HG03095 (cell line): Measurements from ENCODE around the gene GUCA1C.

Experiments
- ATAC-seq: cut with Tn5 transposase; IDR thresholded peaks from one replicate; pipeline ENCODE4 v1.9.1; 2021; ENCODE audit warnings: moderate library complexity; ENCODE audit not compliant: unreplicated experiment

The GUCA1C gene

GRCh38 chr3:108909799-108910198 lies 43.9 kb downstream of the GUCA1C start:
- ATAC-seq = no peak

GRCh38 chr3:108907194-108907593 lies 46.5 kb downstream of the GUCA1C start:
- ATAC-seq = no peak

GRCh38 chr3:108899530-108899929 lies 54.1 kb downstream of the GUCA1C start:
- ATAC-seq = no peak

GRCh38 chr3:108897883-108898282 lies 55.8 kb downstream of the GUCA1C start:
- no peak for ATAC-seq

GRCh38 chr3:108894981-108895380 lies 58.7 kb downstream of the GUCA1C start:
- no peak for ATAC-seq

GRCh38 chr3:108891833-108892232 lies 61.8 kb downstream of the GUCA1C start:
- no peak for ATAC-seq

- no peak for ATAC-seq
These were observed 65.9 kb downstream of the GUCA1C start for GRCh38 chr3:108887777-108888176.

- ATAC-seq = no peak
These were observed 66.6 kb downstream of the GUCA1C start for GRCh38 chr3:108887121-108887520.

- no peak for ATAC-seq
These were observed 70.3 kb downstream of the GUCA1C start for GRCh38 chr3:108883373-108883772.

GRCh38 chr3:108882762-108883161 lies 70.9 kb downstream of the GUCA1C start:
- ATAC-seq = no peak

- ATAC-seq = no peak
These were observed 73.8 kb downstream of the GUCA1C start for GRCh38 chr3:108879915-108880314.

GRCh38 chr3:108877901-108878300 lies 75.8 kb downstream of the GUCA1C start:
- ATAC-seq = no peak

GRCh38 chr3:108863799-108864135 lies 89.9 kb downstream of the GUCA1C start:
- ATAC-seq = no peak

GRCh38 chr3:108862865-108863798 lies 90.5 kb downstream of the GUCA1C start:
- peak; percentile 74 for ATAC-seq

GRCh38 chr3:108861401-108861800 lies 92.3 kb downstream of the GUCA1C start:
- ATAC-seq = no peak
